Measurements from ENCODE around the gene PTPDC1. TPM values are rescaled to one million over a fixed set of nuclear protein-coding genes. Genes with fewer than 3 reads are reported as not detected.

Gene PTPDC1
- total and polyA plus RNA-seq, 2 of the 4 experiments (the other 2 are of a cell fraction): 3.9 to 6.1 TPM

DNA sequence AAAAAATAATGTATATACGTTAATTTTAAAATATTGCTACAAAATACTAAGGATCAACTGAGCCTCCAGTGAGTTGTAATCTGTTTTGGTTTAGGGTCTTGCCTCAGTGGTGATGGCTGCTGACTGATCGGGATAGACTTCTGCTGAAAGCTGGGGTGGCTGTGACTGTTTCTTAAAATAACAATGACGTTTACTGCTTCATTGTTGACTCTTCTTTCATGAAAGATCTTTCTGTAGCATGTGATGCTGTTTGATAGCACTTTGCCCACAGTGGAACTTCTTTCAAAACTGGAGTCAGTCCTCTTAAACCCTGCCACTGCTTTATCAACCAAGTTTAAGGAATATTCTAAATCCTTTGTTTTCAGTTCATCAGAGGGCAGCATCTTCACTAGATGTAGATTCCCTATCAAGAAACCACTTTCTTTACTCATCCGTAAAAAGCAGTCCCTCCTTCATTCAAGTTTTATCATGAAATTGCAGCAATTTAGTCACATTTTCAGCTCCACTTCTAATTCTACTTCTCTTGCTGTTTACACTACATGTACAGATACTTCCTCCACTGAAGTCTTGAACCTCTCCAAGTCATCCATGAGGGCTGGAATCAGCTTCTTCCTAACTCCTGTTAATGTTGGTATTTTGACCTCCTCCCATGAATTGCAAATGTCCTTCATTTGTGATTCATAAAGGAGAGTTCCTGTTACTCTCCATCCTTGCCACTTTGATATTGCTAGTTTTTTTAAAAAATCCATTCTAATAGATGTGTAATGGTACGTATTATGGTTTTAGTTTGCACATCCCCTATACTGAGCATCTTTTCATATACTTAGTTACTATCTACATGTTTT, 41.5 kb upstream of the PTPDC1 start:
- no peak overlapping the region for H3K18ac ChIP-seq (ENCODE audit: low read depth, low read length)
- no peaks in the 10 kb centered on the region for H3K4me1 ChIP-seq (ENCODE audit: control insufficient read depth, insufficient read depth, low read length)
- H2BK5ac ChIP-seq (ENCODE audit: low read depth, low read length, poor library complexity, severe bottlenecking): no peak overlapping the region
- H2AK5ac ChIP-seq (ENCODE audit: low read depth, low read length): no peak overlapping the region
- H2AFZ ChIP-seq (replicated peaks; ENCODE audit: low read length, poor library complexity): no peak overlapping the region
- H3K4me3 ChIP-seq (ENCODE audit: insufficient read depth, low read depth, low read length): no peak overlapping the region
- ATAC-seq (ENCODE audit: low read depth): no peak
- H3K79me1 ChIP-seq (ENCODE audit: low read depth in 1 of 2, low read length in 2 of 2): peaks cover 2 to 6% of the 10 kb centered on the region in 2 experiments; a peak in 2 of 4 replicates
- no peak overlapping the region for H2BK15ac ChIP-seq (ENCODE audit: low read depth, low read length)
- no peak overlapping the region for H3K4me2 ChIP-seq (ENCODE audit: low read depth, low read length)
- no peak overlapping the region for H3K27ac ChIP-seq (ENCODE audit: insufficient read depth, low read length)
- H3K4ac ChIP-seq (ENCODE audit: low read depth, low read length): no peak overlapping the region
- no peak overlapping the region for H2BK20ac ChIP-seq (ENCODE audit: low read depth, low read length)
- WGBS, 2 experiments (ENCODE audit: extremely low coverage in 2 of 2, insufficient read length in 1 of 2): no CpG with 5 or more reads among the region's 5 CpGs
- no peak overlapping the region for H2AK9ac ChIP-seq (replicated peaks; ENCODE audit: low read depth, low read length, poor library complexity)
- no peak for TF ChIP-seq MAFK (IDR thresholded peaks at IDR 0.05; ENCODE audit: low read depth, low read length)
- no peak for TF ChIP-seq POLR2A (IDR thresholded peaks at IDR 0.05; ENCODE audit: low read depth, low read length)
- TF ChIP-seq MXI1 (IDR thresholded peaks at IDR 0.05; ENCODE audit: borderline replicate concordance, low read depth, low read length): no peak
- TF ChIP-seq, protein P1, sequence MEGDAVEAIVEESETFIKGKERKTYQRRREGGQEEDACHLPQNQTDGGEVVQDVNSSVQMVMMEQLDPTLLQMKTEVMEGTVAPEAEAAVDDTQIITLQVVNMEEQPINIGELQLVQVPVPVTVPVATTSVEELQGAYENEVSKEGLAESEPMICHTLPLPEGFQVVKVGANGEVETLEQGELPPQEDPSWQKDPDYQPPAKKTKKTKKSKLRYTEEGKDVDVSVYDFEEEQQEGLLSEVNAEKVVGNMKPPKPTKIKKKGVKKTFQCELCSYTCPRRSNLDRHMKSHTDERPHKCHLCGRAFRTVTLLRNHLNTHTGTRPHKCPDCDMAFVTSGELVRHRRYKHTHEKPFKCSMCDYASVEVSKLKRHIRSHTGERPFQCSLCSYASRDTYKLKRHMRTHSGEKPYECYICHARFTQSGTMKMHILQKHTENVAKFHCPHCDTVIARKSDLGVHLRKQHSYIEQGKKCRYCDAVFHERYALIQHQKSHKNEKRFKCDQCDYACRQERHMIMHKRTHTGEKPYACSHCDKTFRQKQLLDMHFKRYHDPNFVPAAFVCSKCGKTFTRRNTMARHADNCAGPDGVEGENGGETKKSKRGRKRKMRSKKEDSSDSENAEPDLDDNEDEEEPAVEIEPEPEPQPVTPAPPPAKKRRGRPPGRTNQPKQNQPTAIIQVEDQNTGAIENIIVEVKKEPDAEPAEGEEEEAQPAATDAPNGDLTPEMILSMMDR (conservative IDR thresholded peaks at IDR 0.05; ENCODE audit: low read depth, low read length): no peak
- TF ChIP-seq, protein P2, sequence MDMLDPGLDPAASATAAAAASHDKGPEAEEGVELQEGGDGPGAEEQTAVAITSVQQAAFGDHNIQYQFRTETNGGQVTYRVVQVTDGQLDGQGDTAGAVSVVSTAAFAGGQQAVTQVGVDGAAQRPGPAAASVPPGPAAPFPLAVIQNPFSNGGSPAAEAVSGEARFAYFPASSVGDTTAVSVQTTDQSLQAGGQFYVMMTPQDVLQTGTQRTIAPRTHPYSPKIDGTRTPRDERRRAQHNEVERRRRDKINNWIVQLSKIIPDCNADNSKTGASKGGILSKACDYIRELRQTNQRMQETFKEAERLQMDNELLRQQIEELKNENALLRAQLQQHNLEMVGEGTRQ (IDR thresholded peaks at IDR 0.05; ENCODE audit: low read depth, low read length): no peak
- TF ChIP-seq BHLHE40 (IDR thresholded peaks at IDR 0.05; ENCODE audit: low read depth, low read length): no peak
- TF ChIP-seq SMC3 (IDR thresholded peaks at IDR 0.05; ENCODE audit: low read depth, low read length): no peak
- TF ChIP-seq RAD21 (IDR thresholded peaks at IDR 0.05; ENCODE audit: low read length): no peak
- TF ChIP-seq RFX5 (IDR thresholded peaks at IDR 0.05; ENCODE audit: low read depth, low read length): no peak
- TF ChIP-seq CEBPB (IDR thresholded peaks at IDR 0.05; ENCODE audit: low read depth, low read length): no peak
- TF ChIP-seq CHD1 (IDR thresholded peaks at IDR 0.05; ENCODE audit: low read depth, low read length): no peak
- TF ChIP-seq MAZ (IDR thresholded peaks at IDR 0.05; ENCODE audit: borderline replicate concordance, low read depth, low read length): no peak
- H4K20me1 ChIP-seq (ENCODE audit: insufficient read depth, low read length): no peaks in the 10 kb centered on the region
- H4K91ac ChIP-seq (ENCODE audit: insufficient read depth, low read depth, low read length): no peak overlapping the region
- H3K36me3 ChIP-seq (ENCODE audit: control insufficient read depth, insufficient read depth, low read length): no peaks in the 10 kb centered on the region
- H3K27me3 ChIP-seq (ENCODE audit: control insufficient read depth, insufficient read depth, low read length): no peaks in the 10 kb centered on the region
- H4K5ac ChIP-seq (ENCODE audit: low read depth, low read length): no peak overlapping the region
- no peaks in the 10 kb centered on the region for H3K9me1 ChIP-seq (ENCODE audit: insufficient read depth, low read length)
- dilution Hi-C loops (cut with HindIII; ENCODE audit: low sequenced_read_pairs, unreplicated experiment): no loop called here
- H3K9ac ChIP-seq (ENCODE audit: low read depth, low read length): no peak overlapping the region
- 0 out of 2 replicates have a peak overlapping the region, but pooled peaks have one; percentile 8 for H3K14ac ChIP-seq (replicated peaks; ENCODE audit: low read depth, low read length)
- H4K8ac ChIP-seq (ENCODE audit: low read depth in 2 of 2, low read length in 2 of 2): no peak overlapping the region
- no TSS peak for BruUV-seq (replicated peaks)
- no peak overlapping the region for H3K23ac ChIP-seq (ENCODE audit: low read depth, low read length)
- peak; percentile 46 for DNase-seq
- H2BK120ac ChIP-seq (ENCODE audit: low read depth, low read length): no peak overlapping the region
- H3K56ac ChIP-seq (ENCODE audit: extremely low read depth, insufficient read depth, low read length): no peak overlapping the region
- intact Hi-C loops (cut with micrococcal nuclease): no loop called here
- POLR2A ChIA-PET (ENCODE audit: unreplicated experiment): no interaction called here
- CTCF ChIA-PET: interaction anchor here (1.7 kb wide), 1 partner anchor 29 kb away, joined by 3 read pairs; no protein-coding TSS in a partner anchor
- H3K9me3 ChIP-seq (ENCODE audit: control insufficient read depth, insufficient read depth, low read length): no peaks in the 10 kb centered on the region
- in situ Hi-C loops (cut with MboI; ENCODE audit: low sequenced_read_pairs): no loop called here
